Measurements from ENCODE around the gene RFLNA. TPM values are rescaled to one million over a fixed set of nuclear protein-coding genes. Genes with fewer than 3 reads are reported as not detected.

Gene RFLNA
- total RNA-seq, 1 donor, result 15.9 TPM

DNA sequence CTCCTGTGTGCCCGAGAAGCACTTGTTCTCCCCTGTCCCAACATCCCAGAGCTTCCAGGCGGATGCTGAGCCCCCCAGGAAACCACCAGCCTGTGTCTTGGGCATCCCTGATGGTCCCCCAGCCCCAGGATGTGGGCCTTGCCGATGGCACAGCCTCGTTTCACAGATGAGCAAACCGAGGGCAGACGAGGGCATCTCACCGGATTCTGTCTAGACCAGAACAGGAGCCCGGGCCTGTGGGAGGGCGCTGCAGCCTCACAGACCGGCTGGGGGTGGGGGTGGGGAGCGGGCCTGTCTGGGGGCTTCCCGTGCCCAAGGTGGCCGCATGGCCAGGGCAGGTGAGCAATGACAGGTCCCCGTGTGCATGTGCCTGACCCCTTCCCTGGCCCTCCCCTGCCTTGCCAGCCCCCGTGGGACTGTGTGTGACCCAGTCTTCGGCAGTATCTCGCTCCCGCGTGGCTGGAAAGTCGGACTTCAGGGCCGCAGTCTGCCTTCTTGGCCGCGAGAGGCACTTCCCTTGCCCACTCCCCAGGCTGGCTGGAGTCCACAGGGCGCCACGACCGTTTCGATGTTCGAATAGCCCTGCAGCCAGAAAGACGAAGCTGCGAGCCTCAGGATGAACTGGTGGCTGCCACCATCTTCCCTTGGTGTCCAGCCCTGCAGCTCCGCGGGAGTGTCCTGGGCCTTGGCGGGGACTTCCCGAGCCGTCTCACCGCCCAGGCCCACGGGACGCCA is 8.9 kb downstream of the RFLNA start:
- Histone ChIP-seq H3K4me3 (ENCODE audit: insufficient read depth, low read length) (no peak overlapping the region), H3K79me2 (ENCODE audit: insufficient read depth, low read length) (no peaks in the 10 kb centered on the region), H3K27me3 (ENCODE audit: insufficient read depth, low read length) (no peaks in the 10 kb centered on the region), H3K9me3 (ENCODE audit: low read depth, low read length) (no peaks in the 10 kb centered on the region), H2AFZ (ENCODE audit: low read length) (no peak overlapping the region), H3K36me3 (ENCODE audit: insufficient read depth, low read length) (no peaks in the 10 kb centered on the region), H3K4me1 (ENCODE audit: insufficient read depth, low read length) (no peaks in the 10 kb centered on the region), H3K4me2 (ENCODE audit: insufficient read depth, low read length) (no peak overlapping the region), H4K20me1 (ENCODE audit: insufficient read depth, low read length) (peaks cover 2% of the 10 kb centered on the region), H3K27ac (ENCODE audit: low read depth, low read length) (no peak overlapping the region)
- TF ChIP-seq, protein P1, sequence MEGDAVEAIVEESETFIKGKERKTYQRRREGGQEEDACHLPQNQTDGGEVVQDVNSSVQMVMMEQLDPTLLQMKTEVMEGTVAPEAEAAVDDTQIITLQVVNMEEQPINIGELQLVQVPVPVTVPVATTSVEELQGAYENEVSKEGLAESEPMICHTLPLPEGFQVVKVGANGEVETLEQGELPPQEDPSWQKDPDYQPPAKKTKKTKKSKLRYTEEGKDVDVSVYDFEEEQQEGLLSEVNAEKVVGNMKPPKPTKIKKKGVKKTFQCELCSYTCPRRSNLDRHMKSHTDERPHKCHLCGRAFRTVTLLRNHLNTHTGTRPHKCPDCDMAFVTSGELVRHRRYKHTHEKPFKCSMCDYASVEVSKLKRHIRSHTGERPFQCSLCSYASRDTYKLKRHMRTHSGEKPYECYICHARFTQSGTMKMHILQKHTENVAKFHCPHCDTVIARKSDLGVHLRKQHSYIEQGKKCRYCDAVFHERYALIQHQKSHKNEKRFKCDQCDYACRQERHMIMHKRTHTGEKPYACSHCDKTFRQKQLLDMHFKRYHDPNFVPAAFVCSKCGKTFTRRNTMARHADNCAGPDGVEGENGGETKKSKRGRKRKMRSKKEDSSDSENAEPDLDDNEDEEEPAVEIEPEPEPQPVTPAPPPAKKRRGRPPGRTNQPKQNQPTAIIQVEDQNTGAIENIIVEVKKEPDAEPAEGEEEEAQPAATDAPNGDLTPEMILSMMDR (IDR thresholded peaks at IDR 0.05; ENCODE audit: extremely low read depth, low read depth, low read length), result no peak
- DNase-seq (ENCODE audit: insufficient read length, low spot score, missing footprints), result peak; percentile 47

DNA sequence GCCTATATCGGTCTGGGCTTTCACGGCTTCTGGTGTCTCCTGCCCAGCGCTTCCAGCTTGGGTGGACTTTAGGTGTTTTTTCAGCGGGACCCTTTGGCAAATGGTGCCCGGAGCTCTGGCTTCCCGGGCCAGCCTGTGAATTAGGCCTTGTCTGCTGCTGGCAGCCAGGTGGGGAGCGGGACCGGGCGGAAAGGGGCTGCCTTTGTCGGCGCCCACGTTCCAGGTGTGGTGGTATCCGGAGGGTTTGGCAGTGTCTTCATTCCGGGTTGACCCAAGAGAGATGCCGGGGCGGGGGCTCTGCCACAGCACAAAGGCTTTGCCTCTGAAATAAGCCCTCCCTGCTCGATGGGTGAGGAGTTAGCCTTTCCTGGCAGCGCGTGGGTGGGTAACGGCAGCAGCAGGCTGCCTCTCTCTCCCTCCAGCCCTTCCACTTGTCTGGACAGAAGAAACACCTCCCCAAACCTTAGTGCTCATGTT is 9.5 kb downstream of the RFLNA start:
- Histone ChIP-seq H4K20me1 (ENCODE audit: insufficient read depth, low read length) (no peaks in the 10 kb centered on the region), H3K36me3 (ENCODE audit: insufficient read depth, low read length) (no peaks in the 10 kb centered on the region), H3K79me2 (ENCODE audit: insufficient read depth, low read length) (no peaks in the 10 kb centered on the region), H2AFZ (ENCODE audit: low read length) (no peak overlapping the region), H3K4me2 (ENCODE audit: insufficient read depth, low read length) (no peak overlapping the region), H3K27me3 (ENCODE audit: insufficient read depth, low read length) (no peaks in the 10 kb centered on the region), H3K27ac (ENCODE audit: low read depth, low read length) (no peak overlapping the region), H3K4me3 (ENCODE audit: insufficient read depth, low read length) (no peak overlapping the region), H3K4me1 (ENCODE audit: insufficient read depth, low read length) (no peaks in the 10 kb centered on the region), H3K9me3 (ENCODE audit: low read depth, low read length) (no peaks in the 10 kb centered on the region)
- DNase-seq (ENCODE audit: insufficient read length, low spot score, missing footprints), result no peak
- TF ChIP-seq, protein P1 (IDR thresholded peaks at IDR 0.05; ENCODE audit: extremely low read depth, low read depth, low read length), result no peak

DNA sequence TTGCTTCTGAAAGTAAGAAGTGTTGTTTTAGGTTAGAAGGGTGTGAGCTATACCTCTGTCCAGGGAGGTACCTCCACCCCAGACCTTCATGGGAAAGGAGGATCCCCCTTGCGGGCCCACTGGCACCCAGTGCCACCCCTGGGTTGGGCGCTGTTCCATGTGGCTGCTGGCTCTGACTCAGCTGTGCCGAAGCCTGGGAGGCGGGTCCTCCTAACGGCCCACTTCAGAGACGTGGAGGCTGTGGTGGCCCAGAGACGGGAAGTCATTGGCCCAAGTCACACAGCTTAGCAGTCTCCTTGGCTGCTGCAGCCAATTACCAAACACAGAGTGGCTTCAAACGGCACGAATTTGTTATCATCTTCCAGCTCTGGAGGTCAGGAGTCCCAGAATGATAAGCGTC is 10.2 kb downstream of the RFLNA start:
- no peaks in the 10 kb centered on the region for H4K20me1 ChIP-seq (ENCODE audit: insufficient read depth, low read length)
- no peaks in the 10 kb centered on the region for H3K79me2 ChIP-seq (ENCODE audit: insufficient read depth, low read length)
- H3K27ac ChIP-seq (ENCODE audit: low read depth, low read length), result no peak overlapping the region
- no peak overlapping the region for H3K4me3 ChIP-seq (ENCODE audit: insufficient read depth, low read length)
- H3K4me1 ChIP-seq (ENCODE audit: insufficient read depth, low read length), result no peaks in the 10 kb centered on the region
- no peaks in the 10 kb centered on the region for H3K36me3 ChIP-seq (ENCODE audit: insufficient read depth, low read length)
- DNase-seq (ENCODE audit: insufficient read length, low spot score, missing footprints), result peak; percentile 74
- H3K9me3 ChIP-seq (ENCODE audit: low read depth, low read length), result no peaks in the 10 kb centered on the region
- H2AFZ ChIP-seq (ENCODE audit: low read length), result no peak overlapping the region
- TF ChIP-seq, protein P1 (IDR thresholded peaks at IDR 0.05; ENCODE audit: extremely low read depth, low read depth, low read length), result no peak
- no peaks in the 10 kb centered on the region for H3K27me3 ChIP-seq (ENCODE audit: insufficient read depth, low read length)
- H3K4me2 ChIP-seq (ENCODE audit: insufficient read depth, low read length), result no peak overlapping the region

DNA sequence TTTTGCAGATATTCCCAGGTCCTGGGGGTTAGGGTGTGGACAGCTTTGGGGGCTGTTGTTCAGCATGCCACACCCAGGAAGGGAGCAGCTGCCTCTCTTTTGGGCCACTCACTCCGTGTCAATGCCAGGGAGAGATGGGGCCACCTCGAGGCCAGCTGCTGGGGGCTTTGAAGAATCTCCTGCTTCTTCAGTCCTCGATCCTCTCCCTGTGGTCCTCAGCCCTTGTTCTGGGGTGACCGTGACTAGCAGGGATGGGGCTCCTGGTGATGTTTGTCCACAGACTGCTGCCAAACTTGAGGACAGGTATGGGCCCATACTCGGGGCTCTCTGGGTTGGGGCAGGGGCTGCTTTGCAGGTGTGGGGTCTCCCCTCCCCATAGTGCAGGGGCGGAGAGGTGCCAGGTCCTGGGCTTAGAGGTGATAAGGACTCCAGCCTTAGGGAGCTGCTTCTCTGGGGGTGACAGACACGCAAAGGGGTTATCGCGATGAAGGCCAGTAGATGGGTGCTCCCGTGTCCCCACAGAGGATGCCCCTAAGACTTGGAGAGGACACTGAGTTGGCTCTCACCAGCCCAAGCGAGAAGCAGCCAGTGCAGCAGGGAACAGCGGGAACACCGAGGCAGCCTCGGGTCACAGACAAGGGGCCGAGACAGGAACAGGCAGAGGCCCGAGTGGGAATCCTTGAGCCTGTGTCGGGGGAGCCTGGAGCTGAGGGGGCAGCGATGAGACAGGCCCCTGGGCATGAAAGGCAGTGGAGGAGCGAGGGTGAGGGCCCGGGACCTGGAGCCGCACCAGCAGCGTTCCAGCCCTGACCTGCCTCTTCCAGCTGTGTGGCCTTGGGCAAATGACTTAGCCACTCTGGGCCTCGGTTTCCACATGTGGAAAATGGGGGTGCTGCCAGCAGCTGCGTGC is 11.1 kb downstream of the RFLNA start:
- Histone ChIP-seq H3K79me2 (ENCODE audit: insufficient read depth, low read length) (no peaks in the 10 kb centered on the region), H2AFZ (ENCODE audit: low read length) (no peak overlapping the region), H3K4me1 (ENCODE audit: insufficient read depth, low read length) (no peaks in the 10 kb centered on the region), H3K9me3 (ENCODE audit: low read depth, low read length) (no peaks in the 10 kb centered on the region), H3K27ac (ENCODE audit: low read depth, low read length) (no peak overlapping the region), H3K36me3 (ENCODE audit: insufficient read depth, low read length) (no peaks in the 10 kb centered on the region), H3K4me3 (ENCODE audit: insufficient read depth, low read length) (no peak overlapping the region), H4K20me1 (ENCODE audit: insufficient read depth, low read length) (no peaks in the 10 kb centered on the region), H3K4me2 (ENCODE audit: insufficient read depth, low read length) (no peak overlapping the region), H3K27me3 (ENCODE audit: insufficient read depth, low read length) (no peaks in the 10 kb centered on the region)
- TF ChIP-seq, protein P1 (IDR thresholded peaks at IDR 0.05; ENCODE audit: extremely low read depth, low read depth, low read length), result no peak
- DNase-seq (ENCODE audit: insufficient read length, low spot score, missing footprints), result peak; percentile 84

Data from osteoblast (primary cell).